Esophagus squamous epithelium (tissue), 4 donors: ENCODE data around the gene LINGO3.

Experiments
- POLR2A ChIP-seq, 4 donors: fragments of 450-650 bp; IDR thresholded peaks; one replicate each; pipeline ENCODE4 v1.6.1; 2017; ENCODE audit warnings: antibody characterized with exemption in 4 of 4, mild to moderate bottlenecking in 4 of 4, moderate library complexity in 3 of 4
- TF ChIP-seq, protein P1 (sequence below), 6 experiments: fragments of 450-650 bp in 4 of 6; fragments of 200-600 bp in 2 of 6; sonication (generic) in 2 of 6; IDR thresholded peaks; one replicate each; pipeline ENCODE4 v1.5.1; 2016 to 2019; ENCODE audit warnings: antibody characterized with exemption in 6 of 6, mild to moderate bottlenecking in 4 of 6, moderate library complexity in 4 of 6

DNA sequence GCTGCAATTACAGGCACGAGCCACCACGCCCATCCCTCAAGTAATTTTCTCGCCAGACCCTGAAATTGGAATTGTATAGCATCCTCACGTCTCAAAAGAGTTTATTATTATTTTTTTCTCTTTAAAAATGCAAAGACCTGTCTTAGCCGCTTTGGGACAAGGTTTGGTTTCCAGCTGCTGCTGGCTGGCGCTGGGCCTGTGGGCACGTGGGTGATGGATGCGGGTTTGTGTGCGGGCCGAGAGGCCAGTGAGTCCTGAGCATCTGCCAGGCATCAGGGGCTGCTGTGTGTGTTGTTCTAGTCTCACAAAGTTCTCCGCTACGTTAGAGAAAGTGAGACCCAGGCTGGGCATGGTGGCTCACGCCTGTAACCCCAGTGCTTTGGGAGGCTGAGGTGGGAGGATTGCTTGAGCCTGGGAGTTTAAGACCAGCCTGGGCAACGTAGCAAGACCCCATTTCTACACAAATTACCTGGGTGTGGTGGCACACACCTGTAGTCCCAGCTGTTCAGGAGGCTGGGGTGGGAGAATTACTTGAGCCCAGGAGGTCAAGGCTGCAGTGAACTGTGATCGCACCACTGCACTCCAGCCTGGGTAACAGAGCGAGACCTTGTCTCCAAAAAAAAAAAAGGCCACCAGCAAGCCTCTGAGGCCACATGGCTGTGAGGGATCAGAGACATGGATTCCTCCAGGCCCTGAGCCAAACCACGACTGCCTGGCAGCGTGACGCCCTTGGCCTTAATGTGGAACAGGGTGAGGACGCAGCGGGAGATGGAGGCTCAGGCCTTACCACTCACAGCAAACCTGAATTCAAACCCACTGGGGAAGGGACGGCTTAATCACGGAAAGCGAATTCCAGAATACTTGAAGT is 47.4 kb upstream of the LINGO3 start:
- TF ChIP-seq, protein P1, sequence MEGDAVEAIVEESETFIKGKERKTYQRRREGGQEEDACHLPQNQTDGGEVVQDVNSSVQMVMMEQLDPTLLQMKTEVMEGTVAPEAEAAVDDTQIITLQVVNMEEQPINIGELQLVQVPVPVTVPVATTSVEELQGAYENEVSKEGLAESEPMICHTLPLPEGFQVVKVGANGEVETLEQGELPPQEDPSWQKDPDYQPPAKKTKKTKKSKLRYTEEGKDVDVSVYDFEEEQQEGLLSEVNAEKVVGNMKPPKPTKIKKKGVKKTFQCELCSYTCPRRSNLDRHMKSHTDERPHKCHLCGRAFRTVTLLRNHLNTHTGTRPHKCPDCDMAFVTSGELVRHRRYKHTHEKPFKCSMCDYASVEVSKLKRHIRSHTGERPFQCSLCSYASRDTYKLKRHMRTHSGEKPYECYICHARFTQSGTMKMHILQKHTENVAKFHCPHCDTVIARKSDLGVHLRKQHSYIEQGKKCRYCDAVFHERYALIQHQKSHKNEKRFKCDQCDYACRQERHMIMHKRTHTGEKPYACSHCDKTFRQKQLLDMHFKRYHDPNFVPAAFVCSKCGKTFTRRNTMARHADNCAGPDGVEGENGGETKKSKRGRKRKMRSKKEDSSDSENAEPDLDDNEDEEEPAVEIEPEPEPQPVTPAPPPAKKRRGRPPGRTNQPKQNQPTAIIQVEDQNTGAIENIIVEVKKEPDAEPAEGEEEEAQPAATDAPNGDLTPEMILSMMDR (IDR thresholded peaks at IDR 0.05), result no peak
- no peak for TF ChIP-seq POLR2A (IDR thresholded peaks at IDR 0.05)
